ENCODE results near the gene FCHSD2.
"Not testable (repeated sequence)": the region's sequence is repeated elsewhere in the genome, so short reads cannot be mapped to it uniquely, and the experiment has no call there.

The FCHSD2 gene

GRCh38 chr11:73002214-73002613, 139.9 kb downstream of the FCHSD2 start:
- no peak for DNase-seq

DNA sequence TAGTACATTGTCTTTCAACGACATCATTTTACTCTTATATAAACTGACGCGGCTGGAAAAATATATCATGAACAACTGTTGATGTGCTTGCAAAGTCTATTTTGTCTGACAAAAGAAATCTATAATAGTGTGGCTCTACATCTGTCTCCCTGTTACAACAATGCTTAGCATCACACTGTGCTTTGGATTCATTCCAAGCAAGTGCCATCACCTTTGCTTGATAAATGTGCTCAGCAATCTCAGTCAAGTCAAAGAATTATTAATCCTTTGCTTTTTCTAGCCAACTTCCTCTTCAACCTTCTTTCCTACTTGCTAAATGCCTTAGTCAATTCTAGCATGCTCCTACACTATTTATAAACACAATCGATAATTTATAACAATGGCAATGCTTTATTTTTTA, 140.5 kb downstream of the FCHSD2 start:
- no peak for DNase-seq

DNA sequence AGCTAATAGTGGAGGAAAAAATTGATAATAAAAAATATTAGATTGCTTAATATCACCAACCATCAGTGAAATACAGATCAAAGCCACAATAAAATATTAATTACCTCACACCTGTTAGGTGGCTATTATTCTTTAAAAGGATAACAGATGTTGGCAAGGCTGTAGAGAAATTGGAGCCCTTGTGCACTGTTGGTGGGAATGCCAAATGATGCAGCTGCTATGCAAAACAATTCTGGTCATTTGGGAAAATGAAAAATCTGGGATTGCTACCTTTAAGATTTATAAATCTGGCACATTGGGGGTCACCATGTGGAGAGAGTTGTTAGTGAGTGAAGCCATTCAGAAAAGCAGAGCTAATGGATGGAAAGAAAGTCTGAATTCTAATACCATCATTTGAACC, 143.4 kb downstream of the FCHSD2 start:
- no peak for DNase-seq

GRCh38 chr11:72996959-72997358, 145.2 kb downstream of the FCHSD2 start:
- no peak for DNase-seq

- DNase-seq = no peak
These were observed 152.4 kb downstream of the FCHSD2 start for GRCh38 chr11:72989727-72990126.

- DNase-seq = no peak
These were observed 153.3 kb downstream of the FCHSD2 start for GRCh38 chr11:72988821-72989220.

DNA sequence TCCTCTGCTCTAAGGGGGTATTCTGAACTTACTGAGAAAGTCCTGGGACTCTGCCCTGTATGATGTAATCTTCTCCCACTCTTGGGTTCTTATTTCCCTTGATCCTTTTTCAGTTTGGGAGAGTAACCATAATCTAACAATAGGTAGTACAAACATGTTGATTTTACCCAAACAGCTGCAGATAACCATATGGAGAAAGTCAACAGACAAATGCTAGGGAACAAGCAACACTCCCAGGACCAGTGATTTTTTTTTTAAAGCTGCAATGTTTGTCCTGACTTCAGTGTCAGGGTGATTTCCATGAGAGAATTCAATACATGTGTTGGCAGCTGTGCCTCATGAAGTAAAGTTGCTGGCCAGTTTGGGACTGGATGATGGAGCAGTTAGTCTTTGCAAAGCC, 156.5 kb downstream of the FCHSD2 start:
- DNase-seq = no peak

GRCh38 chr11:72984453-72985077, 157.6 kb downstream of the FCHSD2 start:
- DNase-seq = no peak

- no peak for DNase-seq
These were observed 158.6 kb downstream of the FCHSD2 start for GRCh38 chr11:72983560-72983959.

GRCh38 chr11:72981971-72982685, 160.0 kb downstream of the FCHSD2 start:
- DNase-seq = no peak

DNA sequence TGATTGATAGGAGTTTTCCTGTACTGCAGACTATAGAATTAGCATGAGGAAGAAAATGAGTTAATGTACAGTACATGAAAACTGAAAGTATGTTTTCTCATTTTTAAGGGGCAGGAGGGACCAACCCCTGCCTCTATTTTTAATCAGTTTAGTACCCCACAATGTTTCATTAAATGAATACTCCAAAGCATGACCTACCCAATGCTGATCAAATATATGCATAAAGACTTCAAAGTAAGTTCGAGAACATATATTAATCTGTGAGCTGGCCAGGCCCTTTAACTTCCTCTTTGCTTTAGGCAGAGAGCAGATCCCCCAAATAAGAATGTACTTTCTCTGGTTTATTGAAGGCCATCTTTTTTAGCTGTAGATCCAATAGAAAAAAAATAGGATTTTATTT, 161.0 kb downstream of the FCHSD2 start:
- no peak for DNase-seq

DNA sequence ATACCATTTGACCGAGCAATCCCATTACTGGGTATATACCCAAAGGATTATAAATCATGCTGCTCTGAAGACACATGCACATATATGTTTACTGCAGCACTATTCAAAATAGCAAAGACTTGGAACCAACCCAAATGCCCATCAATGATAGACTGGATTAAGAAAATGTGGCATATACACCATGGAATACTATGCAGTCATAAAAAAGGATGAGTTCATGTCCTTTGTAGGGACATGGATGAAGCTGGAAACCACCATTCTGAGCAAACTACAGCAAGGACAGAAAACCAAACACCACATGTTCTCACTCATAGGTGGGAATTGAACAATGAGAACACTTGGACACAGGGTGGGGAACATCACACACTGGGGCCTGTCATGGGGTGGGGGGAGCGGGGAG, 164.3 kb downstream of the FCHSD2 start:
- not testable (repeated sequence) for DNase-seq

GRCh38 chr11:72976522-72976892, 165.6 kb downstream of the FCHSD2 start:
- not testable (repeated sequence) for DNase-seq

DNA sequence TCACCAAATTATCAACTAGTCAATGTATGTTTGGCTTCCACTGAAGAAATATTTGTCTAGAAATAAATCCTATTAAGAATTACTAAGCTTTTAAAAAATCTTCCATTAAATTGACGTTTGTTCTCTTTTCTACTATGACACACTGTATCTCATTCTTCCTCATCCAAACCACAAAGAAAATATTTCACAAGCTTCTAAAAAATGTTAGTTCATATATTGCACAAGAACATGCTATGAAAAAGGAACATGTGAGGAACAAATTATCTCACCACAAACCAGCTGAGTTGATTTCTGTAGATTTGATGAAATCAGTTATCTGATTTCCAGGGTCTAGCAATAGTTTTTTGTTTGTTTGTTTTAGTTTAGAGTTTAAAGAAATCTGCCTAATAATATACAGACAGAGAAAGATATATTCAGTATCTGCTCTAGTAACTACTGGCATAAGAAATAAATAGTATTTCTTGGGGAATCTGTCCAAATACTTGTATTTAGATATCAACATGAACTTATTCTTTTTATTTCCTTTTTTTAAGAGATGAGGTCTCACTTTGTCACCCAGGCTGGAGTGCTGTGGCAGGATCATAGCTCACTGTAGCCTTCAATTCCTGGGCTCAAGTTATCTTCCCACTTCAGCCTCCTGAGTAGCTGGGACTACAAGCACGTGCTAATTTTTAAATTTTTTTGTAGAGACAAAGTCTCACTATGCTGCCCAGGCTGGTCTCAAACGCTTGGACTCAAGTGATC, 166.2 kb downstream of the FCHSD2 start:
- DNase-seq = no peak

- no peak for DNase-seq
These were observed 167.5 kb downstream of the FCHSD2 start for GRCh38 chr11:72974487-72975205.

- no peak for DNase-seq
These were observed 169.5 kb downstream of the FCHSD2 start for GRCh38 chr11:72972496-72973128.

GRCh38 chr11:72971192-72971967, 170.7 kb downstream of the FCHSD2 start:
- DNase-seq = no peak

- DNase-seq = no peak
These were observed 171.5 kb downstream of the FCHSD2 start for GRCh38 chr11:72970557-72971118.

- no peak for DNase-seq
These were observed 172.2 kb downstream of the FCHSD2 start for GRCh38 chr11:72969894-72970335.

GRCh38 chr11:72968390-72968789, 173.7 kb downstream of the FCHSD2 start:
- DNase-seq = no peak

GRCh38 chr11:72965672-72966071, 176.4 kb downstream of the FCHSD2 start:
- DNase-seq = no peak

GRCh38 chr11:72962717-72963116, 179.4 kb downstream of the FCHSD2 start:
- no peak for DNase-seq

All from NK-92 treated with Interleukin-12 subunit alpha and Interleukin-12 subunit beta, amount 100 ng/mL, for 24 hours (cell line).